ENCODE data around the gene EME1. TPM values are rescaled to one million over a fixed set of nuclear protein-coding genes. Genes with fewer than 3 reads are reported as not detected.

The EME1 gene
- total and polyA plus RNA-seq, 2 donors (not counting 3 experiments of a cell fraction or from before 2014, with no cell fraction given), result 5.6 to 9.1 TPM

DNA sequence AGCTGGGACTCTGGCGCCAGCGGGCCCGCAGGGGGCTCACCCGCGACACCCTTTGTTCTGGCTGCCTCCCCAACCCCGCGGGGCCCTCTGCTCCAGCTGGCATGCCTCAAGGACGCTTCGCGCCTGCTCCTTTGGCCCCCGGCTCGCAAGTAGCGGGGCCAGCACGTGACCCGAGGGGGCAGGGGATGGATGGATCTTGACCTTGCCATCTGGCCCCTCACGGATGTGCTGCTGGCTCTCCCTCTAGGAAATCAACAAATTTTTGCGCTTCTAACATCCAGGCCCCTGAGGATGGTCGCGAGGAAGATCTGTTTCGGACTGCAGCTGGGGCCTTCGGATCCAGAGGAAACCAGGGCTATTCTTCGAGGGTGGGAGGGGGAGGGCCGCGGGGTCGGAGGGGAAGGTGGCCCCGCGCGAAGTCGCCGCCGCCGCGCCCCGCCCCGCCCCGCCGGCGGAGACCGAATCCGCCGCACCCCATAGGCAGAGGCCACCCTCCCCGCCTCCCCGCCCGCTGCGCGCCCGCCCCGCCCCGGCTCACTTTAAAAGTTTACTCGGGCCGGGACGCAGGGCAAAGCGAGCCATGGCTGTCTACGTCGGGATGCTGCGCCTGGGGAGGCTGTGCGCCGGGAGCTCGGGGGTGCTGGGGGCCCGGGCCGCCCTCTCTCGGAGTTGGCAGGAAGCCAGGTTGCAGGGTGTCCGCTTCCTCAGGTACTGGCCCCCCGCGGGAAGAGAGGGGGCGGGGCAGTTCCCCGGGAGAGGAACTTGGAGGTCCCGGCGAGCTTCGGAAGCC is 52.8 kb downstream of the EME1 start, which contains the start of gene ACSF2:
TSS of gene ACSF2 (plus strand) at position 537 of the 790 bp plus-strand sequence. CDS start at position 581, 44 bp downstream.
- Histone ChIP-seq H3K9ac (replicated peaks; ENCODE audit: extremely low read depth, insufficient read depth, low read length) (peak within 1 kb of the TSS; percentile 54), H4K20me1 (replicated peaks; ENCODE audit: control insufficient read depth, extremely low read depth, insufficient read depth, low read length) (no peaks in the 10 kb centered on the region), H3K4me3 (replicated peaks in 1 of 3; ENCODE audit: insufficient read depth in 1 of 3, low read depth in 1 of 3, low read length in 3 of 3) (peak within 1 kb of the TSS; percentile 43 to 79 (median 72)), H2AFZ (ENCODE audit: low read depth, low read length) (peak within 1 kb of the TSS; percentile 97), H3K27me3 (ENCODE audit: control insufficient read depth in 2 of 2, insufficient read depth in 2 of 2, low read length in 2 of 2) (no peaks in the 10 kb centered on the region), H3K4me1 (ENCODE audit: control insufficient read depth, extremely low read depth, insufficient read depth, low read length) (peaks cover 41% of the 10 kb centered on the region), H3K79me2 (ENCODE audit: control insufficient read depth, insufficient read depth, low read length) (no peaks in the 10 kb centered on the region), H3K9me3 (replicated peaks; ENCODE audit: control insufficient read depth, insufficient read depth, low read length) (no peaks in the 10 kb centered on the region), H3K36me3 (ENCODE audit: control insufficient read depth in 2 of 2, extremely low read depth in 1 of 2, insufficient read depth in 2 of 2, low read length in 2 of 2) (no peaks in the 10 kb centered on the region), H3K9me1 (replicated peaks; ENCODE audit: control insufficient read depth, extremely low read depth, insufficient read depth, low read length) (no peaks in the 10 kb centered on the region), H3K27ac (ENCODE audit: insufficient read depth, low read depth, low read length) (peak within 1 kb of the TSS; percentile 63), H3K4me2 (ENCODE audit: insufficient read depth, low read length) (peak within 1 kb of the TSS; percentile 74)
- TF ChIP-seq POLR2A (IDR thresholded peaks at IDR 0.05; ENCODE audit: low read depth, low read length) (peak; percentile 67), JUN (IDR thresholded peaks at IDR 0.05; ENCODE audit: borderline replicate concordance, insufficient read depth, insufficient read length, low read depth) (no peak), MYC (IDR thresholded peaks at IDR 0.05; ENCODE audit: low read depth, low read length) (no peak), GATA2 (IDR thresholded peaks at IDR 0.05; ENCODE audit: insufficient read depth, insufficient read length, low read depth, low read length) (no peak), POLR2AphosphoS5 (IDR thresholded peaks at IDR 0.05; ENCODE audit: insufficient read depth, low read depth, low read length) (peak; percentile 52), FOS (IDR thresholded peaks at IDR 0.05; ENCODE audit: borderline replicate concordance, insufficient read depth, low read length) (no peak)
- TF ChIP-seq, protein P1, sequence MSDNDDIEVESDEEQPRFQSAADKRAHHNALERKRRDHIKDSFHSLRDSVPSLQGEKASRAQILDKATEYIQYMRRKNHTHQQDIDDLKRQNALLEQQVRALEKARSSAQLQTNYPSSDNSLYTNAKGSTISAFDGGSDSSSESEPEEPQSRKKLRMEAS (IDR thresholded peaks at IDR 0.05; ENCODE audit: insufficient read depth, insufficient read length), result no peak
- BruUV-seq (replicated peaks), result no TSS peak
- intact Hi-C loops (cut with micrococcal nuclease), result loop anchor here (2.0 kb wide), 2 partner anchors 29 to 53 kb away; partner anchors contain the start of genes LRRC59 and RSAD1
- FAIRE-seq, result peak; percentile 72
- dilution Hi-C loops (cut with MboI; ENCODE audit: extremely low pct_ligation_motif_present, low sequenced_read_pairs), result no loop called here
- ChIA-PET POLR2A (interaction anchor here (0.5 to 0.9 kb wide), 2 partner anchors 19 to 29 kb away, joined by 3 to 5 read pairs; partner anchors contain the start of gene LRRC59), CTCF (interaction anchor here (0.9 to 1.8 kb wide), 6 partner anchors 28 to 57 kb away, joined by 3 to 16 read pairs (median 4); partner anchors contain the start of genes LRRC59 and RSAD1)
- DNase-seq (ENCODE audit: low read depth, low spot score), result peak; percentile 42
